OCI-LY7 (cell line): ENCODE data around the gene C1orf105. TPM values are rescaled to one million over a fixed set of nuclear protein-coding genes. Genes with fewer than 3 reads are reported as not detected.

Source experiments
- BruUV-seq: library from RNA; stranded (reverse); fragments of 400-500 nt; replicated peaks from 2 replicates; lab custom pipeline; 2021; lab: Mats Ljungman, UMichigan
- CTCF ChIA-PET: fragments of 300-600 bp; sonication (Branson Sonifier 250); formaldehyde crosslinking; loops from one replicate; lab custom pipeline; 2022; ENCODE audit warnings: antibody characterized with exemption; ENCODE audit not compliant: unreplicated experiment; lab: Charles Lee
- POLR2A ChIA-PET: fragments of 300-600 bp; sonication (Branson Sonifier 250); formaldehyde crosslinking; loops from one replicate; lab custom pipeline; 2022; ENCODE audit warnings: antibody characterized with exemption; lab: Charles Lee
- DNase-seq: peaks from one replicate; pipeline ENCODE4 v3.0.0-alpha.2; 2015; ENCODE audit warnings: low spot score
- H2AFZ ChIP-seq: fragments of 200-600 bp; sonication (generic), shearing (Covaris generic); 2 replicates; pipeline ENCODE4 v1.6.1; 2014; ENCODE audit warnings: mild to moderate bottlenecking, antibody characterized with exemption, low read length, moderate library complexity
- H3K27ac ChIP-seq: fragments of 200-600 bp; sonication (generic); 2 replicates; pipeline ENCODE4 v1.5.1; 2014; ENCODE audit warnings: mixed run types, low read depth, mild to moderate bottlenecking, moderate library complexity, low read length, inconsistent platforms; ENCODE audit not compliant: poor library complexity, severe bottlenecking
- H3K36me3 ChIP-seq: fragments of 200-600 bp; sonication (generic); 2 replicates; pipeline ENCODE4 v1.6.1; 2014; ENCODE audit warnings: mild to moderate bottlenecking, antibody characterized with exemption, low read length, moderate library complexity, mixed read lengths; ENCODE audit not compliant: insufficient read depth
- H3K4me1 ChIP-seq: fragments of 200-600 bp; sonication (generic); 2 replicates; pipeline ENCODE4 v1.5.1; 2014; ENCODE audit warnings: mild to moderate bottlenecking, low read length; ENCODE audit not compliant: insufficient read depth, poor library complexity, severe bottlenecking
- H3K4me2 ChIP-seq: fragments of 200-600 bp; sonication (generic); 2 replicates; pipeline ENCODE4 v1.6.1; 2014; ENCODE audit warnings: mild to moderate bottlenecking, low read length
- H3K4me3 ChIP-seq: fragments of 200-600 bp; sonication (generic); 2 replicates; pipeline ENCODE4 v1.5.1; 2014; ENCODE audit warnings: mild to moderate bottlenecking, low read depth, low read length; ENCODE audit not compliant: poor library complexity, severe bottlenecking
- H3K79me2 ChIP-seq: fragments of 200-600 bp; sonication (generic); 2 replicates; pipeline ENCODE4 v1.6.1; 2016; ENCODE audit warnings: low read depth, mild to moderate bottlenecking, low read length, moderate library complexity, mixed read lengths; ENCODE audit not compliant: insufficient read depth
- H3K9me2 ChIP-seq: fragments of 200-600 bp; sonication (generic); 2 replicates; pipeline ENCODE4 v1.6.1; 2016; ENCODE audit warnings: mild to moderate bottlenecking, low read length, mixed read lengths; ENCODE audit not compliant: insufficient read depth
- H3K9me3 ChIP-seq: fragments of 200-600 bp; sonication (generic); 2 replicates; pipeline ENCODE4 v1.6.1; 2014; ENCODE audit warnings: mild to moderate bottlenecking, mixed run types, low read length, mixed read lengths
- H4K20me1 ChIP-seq: fragments of 200-600 bp; sonication (generic); 2 replicates; pipeline ENCODE4 v1.6.1; 2014; ENCODE audit warnings: mild to moderate bottlenecking, antibody characterized with exemption, low read length, moderate library complexity, mixed read lengths; ENCODE audit not compliant: insufficient read depth
- EZH2phosphoT487 ChIP-seq: fragments of 200-600 bp; sonication (generic); IDR thresholded peaks from 2 replicates; pipeline ENCODE4 v1.6.1; 2018; ENCODE audit warnings: low read depth, borderline replicate concordance, mild to moderate bottlenecking, mixed run types, antibody characterized with exemption, low read length, moderate library complexity, mixed read lengths
- intact Hi-C: fragments of 100-400 bp; cut with micrococcal nuclease; formaldehyde crosslinking; loops from one replicate; pipeline ENCODE4 v1.10.0; 2022; ENCODE audit not compliant: unreplicated experiment
- total RNA-seq, 2 experiments: library from RNA; depleted of rRNA in 1 of 2; stranded (reverse); fragments of >200 nt in 1 of 2; shearing (Covaris generic) in 1 of 2; gene quantifications; 2 replicates each; pipeline ENCODE4 v1.2.3, GENCODE V29; 2014 to 2022
- TF ChIP-seq, protein P1 (sequence below): fragments of 200-600 bp; sonication (generic); conservative IDR thresholded peaks from 2 replicates; pipeline ENCODE4 v1.5.1; 2014; ENCODE audit warnings: mild to moderate bottlenecking, antibody characterized with exemption, low read length, moderate library complexity, mixed read lengths

The C1orf105 gene
- total RNA-seq, 2 experiments from 2014 or later = not detected

DNA sequence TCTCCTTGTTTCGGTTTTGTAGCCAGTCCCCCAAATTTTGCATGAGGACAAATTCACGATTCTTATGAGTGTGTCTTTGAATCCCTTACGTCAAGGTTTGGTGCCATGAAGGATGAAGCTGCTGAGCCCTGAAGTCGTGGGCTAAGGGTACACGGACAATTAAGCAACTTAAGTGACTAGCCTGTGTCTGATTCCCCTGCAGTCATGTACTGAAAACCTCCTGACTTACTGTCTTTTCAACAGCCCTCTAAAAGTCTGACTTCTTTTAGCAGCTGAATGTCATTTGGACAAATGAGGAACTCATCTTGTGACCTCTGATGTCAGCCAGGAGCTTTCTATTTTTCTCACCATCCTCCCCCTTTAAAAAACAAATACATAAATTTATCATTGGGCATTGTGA, 27.1 kb upstream of the C1orf105 start:
- BruUV-seq = no TSS peak
- no peaks in the 10 kb centered on the region for H3K9me2 ChIP-seq
- H3K4me1 ChIP-seq = peaks cover 44% of the 10 kb centered on the region
- POLR2A ChIA-PET = interaction anchor here (0.6 to 3.6 kb wide), 6 partner anchors 12 to 641 kb away, joined by 3 to 18 read pairs (median 3); no protein-coding TSS in a partner anchor
- H2AFZ ChIP-seq = peak overlapping the region; percentile 77; the same call in 1 of the 2 replicates
- no peaks in the 10 kb centered on the region for H3K9me3 ChIP-seq
- peak overlapping the region; percentile 31 for H3K4me3 ChIP-seq
- peak; percentile 19 for DNase-seq
- CTCF ChIA-PET = no interaction called here
- no peaks in the 10 kb centered on the region for H4K20me1 ChIP-seq
- H3K4me2 ChIP-seq = peak overlapping the region; percentile 60
- TF ChIP-seq, protein P1, sequence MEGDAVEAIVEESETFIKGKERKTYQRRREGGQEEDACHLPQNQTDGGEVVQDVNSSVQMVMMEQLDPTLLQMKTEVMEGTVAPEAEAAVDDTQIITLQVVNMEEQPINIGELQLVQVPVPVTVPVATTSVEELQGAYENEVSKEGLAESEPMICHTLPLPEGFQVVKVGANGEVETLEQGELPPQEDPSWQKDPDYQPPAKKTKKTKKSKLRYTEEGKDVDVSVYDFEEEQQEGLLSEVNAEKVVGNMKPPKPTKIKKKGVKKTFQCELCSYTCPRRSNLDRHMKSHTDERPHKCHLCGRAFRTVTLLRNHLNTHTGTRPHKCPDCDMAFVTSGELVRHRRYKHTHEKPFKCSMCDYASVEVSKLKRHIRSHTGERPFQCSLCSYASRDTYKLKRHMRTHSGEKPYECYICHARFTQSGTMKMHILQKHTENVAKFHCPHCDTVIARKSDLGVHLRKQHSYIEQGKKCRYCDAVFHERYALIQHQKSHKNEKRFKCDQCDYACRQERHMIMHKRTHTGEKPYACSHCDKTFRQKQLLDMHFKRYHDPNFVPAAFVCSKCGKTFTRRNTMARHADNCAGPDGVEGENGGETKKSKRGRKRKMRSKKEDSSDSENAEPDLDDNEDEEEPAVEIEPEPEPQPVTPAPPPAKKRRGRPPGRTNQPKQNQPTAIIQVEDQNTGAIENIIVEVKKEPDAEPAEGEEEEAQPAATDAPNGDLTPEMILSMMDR = no peak
- TF ChIP-seq EZH2phosphoT487 = no peak
- no peaks in the 10 kb centered on the region for H3K36me3 ChIP-seq
- intact Hi-C loops = loop anchor here (5.0 kb wide), 1 partner anchor 139 kb away; the partner anchor contains the start of gene SUCO
- no peak overlapping the region for H3K27ac ChIP-seq
- H3K79me2 ChIP-seq = no peaks in the 10 kb centered on the region

DNA sequence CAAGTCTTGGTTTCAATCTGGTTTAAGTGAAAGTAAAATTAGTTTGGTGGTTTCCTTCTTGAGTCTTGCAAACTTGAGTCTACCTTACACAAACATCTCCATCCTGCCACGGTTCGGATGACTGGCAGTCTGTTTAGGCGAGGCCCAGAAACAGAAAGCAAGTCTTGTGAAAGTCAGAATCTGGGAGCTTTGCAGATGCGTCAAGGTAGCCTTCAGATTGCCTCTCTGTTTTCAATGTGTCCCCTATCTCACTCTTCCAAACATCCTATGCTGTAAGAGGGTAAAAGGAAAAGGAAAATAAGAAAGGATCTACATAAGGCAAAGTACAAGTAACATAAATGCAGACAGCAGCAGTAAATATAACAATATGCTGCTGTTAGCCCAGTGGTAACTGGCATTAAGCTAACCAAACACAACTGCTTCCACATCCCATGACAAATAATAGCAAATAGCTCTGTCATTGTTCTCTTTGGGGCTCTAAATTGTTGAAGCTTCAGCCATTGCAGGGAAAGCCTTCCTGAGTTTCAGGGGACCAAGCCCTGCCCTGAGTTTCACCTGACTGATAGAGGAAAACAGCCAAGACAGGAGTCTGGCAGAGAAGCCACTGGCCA, 26.2 kb upstream of the C1orf105 start:
- no peaks in the 10 kb centered on the region for H3K9me2 ChIP-seq
- H3K79me2 ChIP-seq = no peaks in the 10 kb centered on the region
- no peaks in the 10 kb centered on the region for H4K20me1 ChIP-seq
- H3K9me3 ChIP-seq = no peaks in the 10 kb centered on the region
- BruUV-seq = no TSS peak
- peak overlapping the region; percentile 7 for H3K27ac ChIP-seq
- H3K36me3 ChIP-seq = no peaks in the 10 kb centered on the region
- CTCF ChIA-PET = interaction anchor here (0.8 kb wide), 1 partner anchor 35 kb away, joined by 3 read pairs; no protein-coding TSS in a partner anchor
- H3K4me2 ChIP-seq = peak overlapping the region; percentile 60
- peaks cover 47% of the 10 kb centered on the region for H3K4me1 ChIP-seq
- POLR2A ChIA-PET = interaction anchor here (0.7 to 3.6 kb wide), 10 partner anchors 9 to 383 kb away, joined by 3 to 18 read pairs (median 4); no protein-coding TSS in a partner anchor
- intact Hi-C loops = loop anchor here (5.0 kb wide), 1 partner anchor 138 kb away; the partner anchor contains the start of gene SUCO
- H2AFZ ChIP-seq = peak overlapping the region; percentile 77; the same call in 1 of the 2 replicates
- TF ChIP-seq, protein P1 = no peak
- TF ChIP-seq EZH2phosphoT487 = no peak
- peak overlapping the region; percentile 31 for H3K4me3 ChIP-seq
- DNase-seq = peak; percentile 59
